GM19023 (cell line): Measurements from ENCODE around the gene SAYSD1.

Experiments
- ATAC-seq: cut with Tn5 transposase; IDR thresholded peaks from one replicate; pipeline ENCODE4 v1.9.1; 2021; ENCODE audit warnings: mild to moderate bottlenecking, moderate library complexity; ENCODE audit not compliant: unreplicated experiment

The SAYSD1 gene

DNA sequence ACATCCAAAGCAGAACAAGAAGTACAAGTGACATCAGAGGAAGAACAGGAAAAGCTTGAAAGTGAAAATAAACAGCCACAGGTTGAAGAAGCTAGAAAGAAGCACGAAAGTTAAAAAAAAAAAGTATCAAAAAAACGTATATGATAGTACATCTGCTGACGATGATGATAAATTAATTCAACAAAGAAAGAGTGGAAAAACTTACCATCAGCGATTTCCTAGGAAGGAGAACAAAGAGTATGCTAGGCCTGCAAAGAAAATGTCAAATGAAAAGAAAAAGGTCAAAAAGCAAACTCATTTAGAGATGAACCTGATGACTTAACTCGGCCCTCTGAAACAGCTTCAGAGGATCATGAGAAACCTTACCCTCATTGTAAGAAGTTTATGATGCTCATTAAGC is 3.7 kb downstream of the SAYSD1 start:
- ATAC-seq = no peak

DNA sequence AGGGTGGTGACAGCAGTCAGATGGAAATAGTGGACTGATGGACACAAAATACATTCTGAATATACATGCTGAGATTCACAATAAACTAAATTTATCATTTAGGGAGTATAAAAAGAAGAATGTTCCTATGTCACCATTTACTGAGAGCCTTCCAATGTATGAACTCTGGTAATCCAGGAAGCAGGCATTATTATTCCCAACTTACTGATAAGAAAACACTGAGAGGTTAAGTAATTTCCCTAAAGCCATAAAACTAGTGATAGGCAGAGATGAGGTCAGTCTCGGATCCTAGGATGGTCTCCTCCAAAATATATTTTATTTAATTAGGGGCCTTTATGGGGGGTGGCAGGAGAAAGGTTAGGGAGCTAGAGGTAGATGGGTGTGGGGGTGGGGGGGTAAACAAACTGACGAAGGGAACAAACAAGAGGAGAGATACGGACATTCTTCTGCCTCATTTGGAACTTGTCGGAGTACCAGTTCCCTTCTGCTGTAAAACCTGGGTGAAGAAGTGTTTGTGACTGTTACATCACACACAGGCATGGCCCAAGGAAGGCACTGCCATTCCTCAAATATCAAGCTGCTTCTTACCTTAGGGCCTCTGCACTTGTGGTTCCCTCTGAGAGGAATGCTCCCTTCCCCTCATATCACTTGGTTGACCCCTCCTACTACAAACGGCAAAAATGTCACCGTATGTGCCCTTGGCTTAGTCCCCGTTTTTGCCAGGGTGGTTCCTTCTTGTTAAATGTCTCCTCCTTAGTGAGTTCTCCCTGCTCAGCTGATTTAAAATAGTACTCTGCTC is 6.7 kb downstream of the SAYSD1 start:
- no peak for ATAC-seq

- no peak for ATAC-seq
Measured at GRCh38 chr6:39107641-39108040, 7.3 kb downstream of the SAYSD1 start.

- ATAC-seq = no peak
Measured at GRCh38 chr6:39107034-39107433, 8.0 kb downstream of the SAYSD1 start.

- no peak for ATAC-seq
Measured at GRCh38 chr6:39104528-39104927, 10.5 kb downstream of the SAYSD1 start.

DNA sequence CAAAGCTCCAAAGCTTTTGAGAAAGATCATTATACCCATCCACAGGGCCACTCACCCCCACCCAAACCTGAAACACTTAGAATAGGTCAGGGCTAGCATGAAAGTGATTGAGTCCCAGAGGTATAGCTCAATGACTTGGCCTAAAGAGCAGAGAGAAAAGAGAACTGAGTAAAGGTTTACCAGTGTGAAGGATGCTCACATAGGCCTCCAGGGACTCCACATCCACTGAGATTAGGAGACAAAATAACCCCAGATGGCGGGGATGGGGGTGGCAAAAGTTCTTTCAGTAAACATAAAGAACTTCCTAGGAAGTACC is 12.2 kb downstream of the SAYSD1 start:
- no peak for ATAC-seq

- ATAC-seq = no peak
Measured at GRCh38 chr6:39102071-39102820, 12.7 kb downstream of the SAYSD1 start.

- no peak for ATAC-seq
Measured at GRCh38 chr6:39100358-39100757, 14.6 kb downstream of the SAYSD1 start.

- ATAC-seq = no peak
Measured at GRCh38 chr6:39095578-39095977, 19.4 kb downstream of the SAYSD1 start.

- ATAC-seq = no peak
Measured at GRCh38 chr6:39093149-39093708, 21.8 kb downstream of the SAYSD1 start.

DNA sequence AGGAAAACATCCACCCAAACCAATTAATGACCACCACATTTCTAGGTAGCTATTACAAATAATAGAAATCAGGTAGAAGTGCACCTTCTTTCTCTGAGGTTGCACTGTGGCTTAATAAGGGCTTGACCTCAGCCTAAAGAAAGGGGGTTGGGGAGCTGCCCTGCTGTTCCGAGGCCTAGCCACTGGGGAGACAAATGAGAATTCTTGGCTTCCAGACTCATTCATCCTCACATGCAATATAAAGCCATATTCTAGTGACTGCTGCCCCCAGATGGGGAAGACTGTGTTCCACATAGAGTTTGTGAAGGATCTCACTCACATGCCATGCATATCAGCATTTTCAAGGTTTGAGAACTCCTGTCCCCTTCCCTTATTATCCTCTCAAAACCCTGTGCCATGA is 22.9 kb downstream of the SAYSD1 start:
- no peak for ATAC-seq

- ATAC-seq = no peak
Measured at GRCh38 chr6:39091220-39091619, 23.8 kb downstream of the SAYSD1 start.

- ATAC-seq = no peak
Measured at GRCh38 chr6:39090036-39090435, 24.9 kb downstream of the SAYSD1 start.

- ATAC-seq = no peak
Measured at GRCh38 chr6:39088331-39088730, 26.7 kb downstream of the SAYSD1 start.

- ATAC-seq = no peak
Measured at GRCh38 chr6:39087197-39087596, 27.8 kb downstream of the SAYSD1 start.

DNA sequence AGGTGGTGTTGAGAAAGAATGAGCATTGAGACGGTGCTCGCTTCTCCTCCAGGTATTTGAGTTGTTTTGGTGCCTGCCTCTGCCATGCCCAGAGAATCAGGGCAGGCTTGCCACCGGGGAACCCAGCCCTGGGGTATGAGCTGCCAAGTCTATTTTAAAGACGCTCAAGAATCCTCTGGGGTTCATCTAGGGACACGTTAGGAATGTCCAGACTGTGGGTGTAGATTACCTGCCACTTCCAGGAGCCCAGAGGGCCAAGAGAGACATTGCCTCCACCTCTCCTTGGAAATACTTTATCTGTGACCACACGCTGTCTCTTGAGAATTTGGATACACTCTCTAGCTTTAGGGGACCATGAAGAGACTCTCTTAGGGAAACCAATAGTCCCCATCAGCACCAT is 28.3 kb downstream of the SAYSD1 start:
- no peak for ATAC-seq

DNA sequence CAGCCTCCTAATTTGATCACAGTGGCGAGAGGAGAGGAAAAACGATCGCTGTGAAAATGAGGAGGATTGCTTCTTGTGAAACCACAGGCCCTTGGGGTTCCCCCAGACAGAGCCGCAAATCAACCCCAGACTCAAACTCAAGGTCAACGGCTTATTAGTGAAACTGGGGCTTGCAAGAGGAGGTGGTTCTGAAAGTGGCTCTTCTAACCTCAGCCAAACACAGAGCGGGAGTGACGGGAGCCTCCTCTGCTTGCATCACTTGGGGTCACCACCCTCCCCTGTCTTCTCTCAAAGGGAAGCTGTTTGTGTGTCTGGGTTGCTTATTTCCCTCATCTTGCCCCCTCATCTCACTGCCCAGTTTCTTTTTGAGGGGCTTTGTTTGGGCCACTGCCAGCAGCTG is 28.7 kb downstream of the SAYSD1 start:
- ATAC-seq = peak; percentile 71

DNA sequence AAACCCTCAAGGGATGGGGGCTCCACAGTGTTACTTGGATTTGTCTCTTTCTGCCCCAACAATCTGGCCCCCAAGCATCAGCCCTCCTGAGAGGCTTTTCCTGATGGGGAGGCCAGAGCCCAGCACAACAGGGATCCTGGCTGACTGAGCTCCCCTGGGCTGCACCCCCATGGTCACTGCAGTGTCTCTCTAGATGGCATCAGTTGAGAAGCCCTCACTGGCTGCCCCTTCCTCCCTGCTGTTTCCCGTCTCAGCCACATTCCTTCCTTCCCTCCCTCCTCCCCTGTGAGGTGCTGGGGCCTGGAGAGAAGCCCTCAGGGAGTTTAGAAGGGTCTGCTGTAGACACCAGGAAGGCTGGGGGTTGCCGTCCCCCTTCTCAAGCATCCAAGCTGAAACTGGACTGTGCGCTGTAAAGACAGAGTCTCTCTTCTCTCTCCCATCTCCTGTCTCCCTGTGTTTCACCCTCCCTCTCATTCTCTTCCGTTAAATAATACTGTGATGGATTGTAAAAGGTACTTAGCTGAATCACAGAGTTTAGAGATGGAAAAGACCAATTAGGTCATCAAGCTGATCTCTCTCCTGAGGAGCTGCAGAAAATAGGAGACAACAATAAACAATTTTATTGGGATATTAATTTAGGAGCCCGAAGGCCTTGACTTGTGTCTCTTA is 29.7 kb downstream of the SAYSD1 start:
- ATAC-seq = no peak

DNA sequence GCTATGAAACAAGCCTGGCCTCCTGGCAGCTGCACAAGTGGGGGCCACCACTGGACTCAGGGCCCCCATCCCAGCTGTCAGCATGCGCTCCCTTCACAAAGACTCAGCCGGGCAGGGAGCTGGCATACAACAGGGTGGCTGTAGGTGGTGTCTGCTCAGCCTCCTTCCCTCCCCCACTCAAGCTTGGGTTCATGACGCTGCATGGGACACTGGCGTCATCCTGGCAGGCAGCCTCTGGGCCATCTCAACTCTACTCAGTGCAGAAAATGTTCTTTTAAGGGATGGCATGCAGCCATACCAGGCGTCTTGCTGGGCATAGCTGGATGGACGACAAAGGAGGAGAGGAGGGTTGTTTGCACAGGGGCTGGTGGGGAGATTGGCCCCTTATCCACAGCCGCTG is 30.5 kb downstream of the SAYSD1 start:
- no peak for ATAC-seq

GRCh38 chr6:39083231-39083634 is 31.8 kb downstream of the SAYSD1 start:
- no peak for ATAC-seq

DNA sequence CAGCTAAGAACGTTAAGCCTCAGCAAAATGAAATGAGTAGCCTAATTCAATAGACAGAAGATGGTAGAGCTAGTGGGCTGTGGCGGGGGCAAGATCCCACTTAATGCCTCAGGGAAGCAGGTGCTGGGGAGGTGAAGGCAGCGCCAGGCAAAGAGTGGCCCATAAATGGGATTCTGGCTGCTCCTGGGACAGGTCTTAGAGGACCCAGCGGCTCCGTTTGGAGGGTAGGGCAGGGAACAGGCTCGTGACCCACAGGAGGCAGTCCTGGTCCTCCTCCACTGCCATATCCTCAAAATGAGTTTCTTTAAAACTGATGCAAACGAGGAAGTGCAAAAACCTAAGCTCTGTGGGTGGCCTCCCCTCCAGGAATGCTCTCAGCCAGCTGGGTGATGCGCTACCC is 32.7 kb downstream of the SAYSD1 start:
- ATAC-seq = no peak
